ENCODE measurements around the gene RNF222.
"Not testable (repeated sequence)": the region's sequence is repeated elsewhere in the genome, so short reads cannot be mapped to it uniquely, and the experiment has no call there.

The RNF222 gene

DNA sequence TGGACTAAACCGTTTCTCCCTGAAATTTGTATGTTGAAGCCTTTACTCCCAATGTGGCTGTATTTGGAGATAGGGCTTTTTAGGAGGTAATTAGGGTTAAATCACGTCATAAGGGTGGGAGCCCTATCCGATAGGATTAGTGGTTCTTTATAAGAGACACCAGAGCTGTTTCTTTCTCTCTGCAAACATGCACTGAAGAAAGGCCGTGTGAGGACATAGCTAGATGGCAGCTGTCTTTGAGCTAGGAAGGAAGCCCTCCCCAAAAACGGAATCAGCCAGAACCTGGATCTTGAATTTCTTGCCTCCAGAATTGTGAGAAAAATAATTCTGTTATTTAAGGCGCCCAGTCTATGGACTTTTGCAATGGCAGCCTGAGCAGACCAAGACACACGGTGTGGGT lies 43.9 kb downstream of the RNF222 start:
- Histone ChIP-seq H3K4me3 (ENCODE audit: low read depth, low read length) (no peak overlapping the region), H3K9me3 (no peaks in the 10 kb centered on the region), H3K27me3 (no peaks in the 10 kb centered on the region), H3K36me3 (no peaks in the 10 kb centered on the region), H3K4me1 (no peaks in the 10 kb centered on the region)
- TF ChIP-seq, protein P1, sequence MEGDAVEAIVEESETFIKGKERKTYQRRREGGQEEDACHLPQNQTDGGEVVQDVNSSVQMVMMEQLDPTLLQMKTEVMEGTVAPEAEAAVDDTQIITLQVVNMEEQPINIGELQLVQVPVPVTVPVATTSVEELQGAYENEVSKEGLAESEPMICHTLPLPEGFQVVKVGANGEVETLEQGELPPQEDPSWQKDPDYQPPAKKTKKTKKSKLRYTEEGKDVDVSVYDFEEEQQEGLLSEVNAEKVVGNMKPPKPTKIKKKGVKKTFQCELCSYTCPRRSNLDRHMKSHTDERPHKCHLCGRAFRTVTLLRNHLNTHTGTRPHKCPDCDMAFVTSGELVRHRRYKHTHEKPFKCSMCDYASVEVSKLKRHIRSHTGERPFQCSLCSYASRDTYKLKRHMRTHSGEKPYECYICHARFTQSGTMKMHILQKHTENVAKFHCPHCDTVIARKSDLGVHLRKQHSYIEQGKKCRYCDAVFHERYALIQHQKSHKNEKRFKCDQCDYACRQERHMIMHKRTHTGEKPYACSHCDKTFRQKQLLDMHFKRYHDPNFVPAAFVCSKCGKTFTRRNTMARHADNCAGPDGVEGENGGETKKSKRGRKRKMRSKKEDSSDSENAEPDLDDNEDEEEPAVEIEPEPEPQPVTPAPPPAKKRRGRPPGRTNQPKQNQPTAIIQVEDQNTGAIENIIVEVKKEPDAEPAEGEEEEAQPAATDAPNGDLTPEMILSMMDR (IDR thresholded peaks at IDR 0.05; ENCODE audit: low read depth, low read length), result no peak
- no peak for DNase-seq

DNA sequence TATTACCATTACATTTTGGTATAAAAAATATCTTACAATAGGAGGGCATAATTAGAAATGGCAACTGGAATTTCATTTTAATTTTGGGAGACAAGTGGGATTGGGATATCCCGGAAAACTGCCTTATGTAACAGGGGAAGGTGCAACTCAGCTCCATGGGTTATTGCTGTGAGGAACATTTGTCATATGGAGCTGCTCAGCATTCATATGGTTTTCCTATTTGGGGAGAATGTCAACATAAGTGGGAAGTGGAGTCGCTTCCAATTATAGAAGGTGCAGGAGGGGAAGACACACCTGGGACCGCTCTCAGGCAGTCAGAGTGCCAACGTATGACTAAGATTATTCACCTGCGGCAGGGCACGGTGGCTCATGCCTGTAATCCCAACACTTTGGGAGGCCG lies 47.3 kb downstream of the RNF222 start:
- Histone ChIP-seq H3K36me3 (no peaks in the 10 kb centered on the region), H3K9me3 (no peaks in the 10 kb centered on the region), H3K4me1 (no peaks in the 10 kb centered on the region), H3K27me3 (no peaks in the 10 kb centered on the region), H3K4me3 (ENCODE audit: low read depth, low read length) (no peak overlapping the region)
- DNase-seq, result no peak
- TF ChIP-seq, protein P1 (IDR thresholded peaks at IDR 0.05; ENCODE audit: low read depth, low read length), result no peak

DNA sequence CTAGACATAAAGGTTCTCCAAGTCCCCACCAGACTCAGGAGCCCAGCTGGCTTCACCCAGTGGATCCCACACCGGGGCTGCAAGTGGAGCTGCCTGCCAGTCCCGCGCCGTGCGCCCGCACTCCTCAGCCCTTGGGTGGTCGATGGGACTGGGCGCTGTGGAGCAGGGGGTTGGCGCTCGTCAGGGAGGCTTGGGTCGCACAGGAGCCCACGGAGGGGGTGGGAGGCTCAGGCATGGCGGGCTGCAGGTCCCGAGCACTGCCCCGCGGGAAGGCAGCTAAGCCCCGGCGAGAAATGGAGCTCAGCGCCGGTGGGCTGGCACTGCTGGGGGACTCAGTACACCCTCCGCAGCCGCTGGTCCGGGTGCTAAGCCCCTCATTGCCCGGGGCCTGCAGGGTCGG lies 50.6 kb downstream of the RNF222 start:
- not testable (repeated sequence) for H3K4me1 ChIP-seq; H3K36me3 ChIP-seq; H3K9me3 ChIP-seq; H3K27me3 ChIP-seq; DNase-seq; H3K4me3 ChIP-seq (ENCODE audit: low read depth, low read length)

DNA sequence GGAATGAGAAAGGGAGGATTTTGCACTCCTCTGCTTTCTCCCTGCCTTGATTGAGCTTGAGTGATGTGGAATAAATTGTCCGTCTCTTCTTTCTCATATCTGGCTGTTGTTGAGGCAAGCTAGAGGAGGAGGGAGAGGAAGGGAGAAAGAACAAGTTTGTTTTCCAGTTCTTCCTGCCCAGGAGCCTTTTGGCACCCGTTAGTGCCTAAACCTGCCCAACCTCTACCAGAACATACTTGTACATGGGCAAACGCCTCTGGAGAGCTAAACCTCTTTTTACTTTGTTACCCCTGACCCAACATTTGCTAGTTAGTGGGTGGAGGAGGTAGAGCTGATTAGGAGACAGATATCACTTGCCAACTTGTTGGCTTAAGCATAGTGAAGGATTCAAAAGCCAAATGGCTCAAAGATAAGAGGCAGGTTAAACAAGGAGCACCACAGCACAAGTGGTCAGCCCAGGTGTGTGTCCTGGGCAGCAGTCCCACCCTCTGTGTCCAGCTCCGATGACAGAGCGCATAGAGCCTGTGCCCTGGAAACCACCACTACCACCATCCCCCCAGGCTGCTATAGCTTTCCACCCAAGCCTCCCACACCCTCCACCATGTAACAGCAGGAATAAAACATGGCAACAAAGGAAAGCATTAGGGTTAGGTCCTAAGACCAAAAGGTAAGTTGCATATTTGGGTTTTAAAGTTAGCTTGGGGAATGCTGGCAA lies 51.5 kb downstream of the RNF222 start:
- no peaks in the 10 kb centered on the region for H3K4me1 ChIP-seq
- H3K36me3 ChIP-seq, result no peaks in the 10 kb centered on the region
- H3K4me3 ChIP-seq (ENCODE audit: low read depth, low read length), result no peak overlapping the region
- no peaks in the 10 kb centered on the region for H3K27me3 ChIP-seq
- TF ChIP-seq, protein P1 (IDR thresholded peaks at IDR 0.05; ENCODE audit: low read depth, low read length), result no peak
- no peaks in the 10 kb centered on the region for H3K9me3 ChIP-seq
- no peak for DNase-seq

DNA sequence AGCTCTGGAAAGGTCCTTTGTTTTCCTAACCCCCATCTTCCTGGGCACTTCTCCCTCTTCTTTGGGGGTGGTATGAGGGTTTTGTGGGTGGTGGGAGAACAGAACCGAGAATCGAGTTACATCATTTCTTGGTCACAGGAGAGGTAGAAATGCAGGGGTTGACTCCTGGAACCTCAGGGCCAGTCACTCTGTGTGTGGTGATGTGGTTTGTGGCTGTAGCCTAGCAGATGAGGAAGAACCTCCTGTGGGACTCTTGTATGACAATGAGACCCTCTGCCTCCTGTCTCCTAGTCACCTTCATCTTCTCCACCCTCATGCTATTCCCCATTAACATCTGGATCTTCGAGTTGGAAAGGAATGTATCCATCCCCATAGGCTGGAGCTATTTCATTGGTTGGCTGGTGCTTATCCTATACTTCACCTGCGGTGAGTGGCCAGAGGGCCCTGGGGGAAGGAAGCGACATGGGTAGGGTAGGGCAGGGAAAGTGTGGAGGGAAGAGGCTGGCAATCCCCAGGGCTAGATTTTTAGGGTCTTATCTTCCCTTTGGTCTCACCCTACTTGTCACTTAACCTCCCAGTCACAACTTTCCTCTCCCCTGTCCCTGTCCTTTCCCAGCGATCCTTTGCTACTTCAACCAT lies 52.5 kb downstream of the RNF222 start:
- Histone ChIP-seq H3K9me3 (no peaks in the 10 kb centered on the region), H3K4me3 (ENCODE audit: low read depth, low read length) (no peak overlapping the region), H3K4me1 (no peaks in the 10 kb centered on the region), H3K27me3 (no peaks in the 10 kb centered on the region), H3K36me3 (no peaks in the 10 kb centered on the region)
- TF ChIP-seq, protein P1 (IDR thresholded peaks at IDR 0.05; ENCODE audit: low read depth, low read length), result no peak
- DNase-seq, result no peak

DNA sequence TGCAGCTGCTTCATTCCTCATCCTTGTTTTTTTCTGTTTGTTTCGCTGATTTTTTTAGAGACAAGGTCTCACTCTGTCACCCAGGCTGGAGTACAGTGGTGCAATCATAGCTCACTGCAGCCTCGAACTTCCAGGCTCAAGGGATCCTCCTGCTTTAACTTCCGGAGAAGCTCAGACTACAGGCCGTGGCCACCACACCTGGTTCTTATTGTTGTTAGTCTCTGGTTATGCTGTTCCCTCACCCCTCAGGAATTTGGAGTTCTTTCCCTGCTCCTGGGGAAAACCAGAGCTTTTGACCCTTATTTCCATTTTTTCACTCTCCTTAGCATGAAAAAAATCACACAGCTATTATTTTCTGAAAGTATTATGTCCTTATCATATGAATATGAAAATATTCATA lies 56.2 kb downstream of the RNF222 start:
- Histone ChIP-seq H3K4me3 (ENCODE audit: low read depth, low read length) (no peak overlapping the region), H3K9me3 (no peaks in the 10 kb centered on the region), H3K27me3 (no peaks in the 10 kb centered on the region), H3K4me1 (no peaks in the 10 kb centered on the region), H3K36me3 (no peaks in the 10 kb centered on the region)
- TF ChIP-seq, protein P1 (IDR thresholded peaks at IDR 0.05; ENCODE audit: low read depth, low read length), result no peak
- no peak for DNase-seq
